DMS114 treated with DMSO at 0.1 percent for 48 hours (cell line): Measurements from ENCODE around the gene PEAR1.

Experiments
- DNase-seq: peaks from one replicate; lab custom pipeline; 2025; ENCODE audit not compliant: unreplicated experiment; lab: John Stamatoyannopoulos, UW

PEAR1 gene

DNA sequence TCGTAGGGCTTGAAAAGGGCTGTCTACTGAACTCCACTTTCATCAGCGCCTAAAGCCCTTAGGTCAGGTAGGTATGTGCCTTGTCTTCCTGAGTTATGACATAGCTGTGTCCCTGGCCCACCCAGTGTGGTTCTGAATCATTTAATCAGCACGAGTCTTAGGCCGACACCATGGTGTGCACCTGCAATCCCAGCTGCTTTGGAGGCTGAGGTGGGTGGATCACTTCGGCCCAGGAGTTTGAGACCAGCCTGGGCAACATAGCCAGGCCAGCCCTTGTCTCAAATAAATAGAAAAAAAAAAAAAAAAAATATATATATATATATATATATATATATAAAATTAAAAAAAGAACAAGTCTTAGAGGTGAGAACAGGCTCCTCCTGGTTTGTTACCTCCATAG, 42.7 kb downstream of the PEAR1 start:
- DNase-seq, result no peak

DNA sequence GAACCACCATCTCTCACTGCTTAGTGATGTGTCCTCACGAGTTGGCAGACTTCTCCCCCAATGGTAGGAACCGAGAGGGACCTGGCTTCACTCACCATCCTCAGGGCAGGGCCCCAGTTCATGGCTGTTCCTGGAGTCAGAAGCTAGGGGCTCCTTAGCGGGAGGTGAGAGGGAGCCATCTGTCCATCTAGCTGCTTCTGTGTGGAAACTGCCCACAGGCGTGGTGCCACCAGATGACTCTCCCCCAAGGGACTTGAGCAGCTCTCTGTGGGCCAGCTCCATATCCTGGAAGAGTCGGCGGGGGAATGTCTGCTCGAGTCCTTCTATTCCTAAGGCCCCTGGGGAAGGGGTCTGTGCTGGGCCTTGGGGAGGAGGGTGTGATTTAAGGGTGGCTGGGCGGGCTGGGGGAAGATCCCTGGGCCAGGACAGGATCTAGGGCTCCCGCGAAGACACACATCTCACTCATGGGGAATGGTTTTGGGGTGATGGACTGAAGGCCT, 43.3 kb downstream of the PEAR1 start:
- DNase-seq, result no peak

DNA sequence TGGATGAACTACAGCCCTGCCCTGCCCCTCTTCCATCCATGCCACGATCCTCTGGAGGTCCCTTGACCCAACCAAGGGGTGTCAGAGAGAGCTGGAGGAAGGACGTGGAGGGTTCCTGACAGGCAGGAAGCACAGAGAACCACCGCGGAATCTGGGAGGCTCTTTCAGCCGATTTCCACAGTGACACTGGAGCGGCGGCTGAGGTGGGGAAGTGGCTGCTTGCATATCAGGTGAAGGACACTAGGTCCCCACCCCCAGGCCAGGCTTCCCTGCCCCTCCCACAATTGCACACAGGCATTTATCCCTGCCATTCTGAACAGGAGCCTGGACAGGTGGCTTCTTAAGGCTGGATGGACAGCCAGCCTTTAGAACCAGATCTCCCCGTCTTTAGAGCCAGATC, 44.4 kb downstream of the PEAR1 start:
- DNase-seq, result no peak

DNA sequence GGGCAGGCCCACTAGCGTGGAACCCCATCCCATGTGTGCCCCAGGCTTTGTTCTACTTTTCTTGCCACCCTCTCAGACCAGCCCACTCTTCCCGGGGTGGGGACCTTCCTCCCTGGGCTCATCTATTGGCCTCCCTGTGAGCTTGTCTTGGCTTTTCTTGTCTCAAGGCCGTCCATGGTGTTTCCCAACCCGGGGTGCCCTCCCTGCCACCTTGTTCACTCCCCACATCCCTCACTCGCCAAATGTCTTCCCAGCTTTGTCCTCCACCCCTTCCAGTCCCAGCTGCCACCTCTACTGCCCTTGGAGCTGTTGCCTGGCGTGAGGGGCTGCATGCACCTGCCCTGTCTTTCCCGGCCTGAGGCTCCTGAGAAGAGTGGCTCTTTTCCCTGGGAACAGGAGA, 45.3 kb downstream of the PEAR1 start:
- no peak for DNase-seq

DNA sequence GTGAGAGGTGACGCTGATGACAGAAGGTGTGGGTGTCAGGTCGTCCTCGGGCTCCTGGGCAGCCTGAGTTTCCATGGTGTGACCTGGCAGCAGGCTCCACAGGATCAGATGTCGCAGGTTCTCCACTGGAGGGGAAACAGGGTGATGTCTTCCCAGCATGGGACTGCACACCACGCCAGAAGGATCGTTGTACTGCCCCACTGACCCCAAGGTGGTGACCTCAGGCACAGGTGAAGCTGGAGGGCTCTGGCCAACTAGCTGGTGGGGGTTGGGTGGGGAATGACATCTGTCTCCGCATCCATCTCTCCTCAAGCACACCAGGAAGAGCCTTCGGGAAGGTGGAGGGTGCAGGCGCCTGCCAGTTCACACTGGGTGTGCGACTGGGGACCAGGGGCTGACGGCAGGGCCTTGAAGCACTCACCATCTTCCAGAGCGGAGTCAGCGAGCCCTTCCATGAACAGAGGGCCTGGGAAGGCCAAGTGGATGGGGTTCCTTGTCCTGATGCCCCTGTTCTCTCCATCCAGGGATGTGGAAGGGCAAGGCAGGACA, 46.3 kb downstream of the PEAR1 start:
- no peak for DNase-seq

DNA sequence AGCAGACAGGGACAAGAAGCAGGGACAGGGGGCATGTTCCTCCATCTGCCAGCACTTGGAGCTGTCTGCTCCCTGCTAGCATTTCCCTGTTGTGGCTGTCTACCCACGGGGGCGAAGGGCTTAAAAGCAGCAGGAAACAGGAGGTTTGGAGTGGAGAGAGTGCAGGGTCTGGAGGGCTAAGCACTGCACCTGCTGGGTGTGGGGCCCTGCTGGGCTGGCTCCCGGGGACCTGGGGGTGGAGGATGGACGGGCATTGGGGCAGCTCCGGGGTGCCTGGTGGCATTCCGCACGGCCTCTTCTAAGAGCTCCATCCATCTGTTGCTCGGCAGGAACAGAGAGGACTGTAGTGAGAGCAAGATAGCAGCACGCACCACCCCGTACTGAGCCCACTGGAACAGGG, 48.2 kb downstream of the PEAR1 start:
- DNase-seq, result no peak

DNA sequence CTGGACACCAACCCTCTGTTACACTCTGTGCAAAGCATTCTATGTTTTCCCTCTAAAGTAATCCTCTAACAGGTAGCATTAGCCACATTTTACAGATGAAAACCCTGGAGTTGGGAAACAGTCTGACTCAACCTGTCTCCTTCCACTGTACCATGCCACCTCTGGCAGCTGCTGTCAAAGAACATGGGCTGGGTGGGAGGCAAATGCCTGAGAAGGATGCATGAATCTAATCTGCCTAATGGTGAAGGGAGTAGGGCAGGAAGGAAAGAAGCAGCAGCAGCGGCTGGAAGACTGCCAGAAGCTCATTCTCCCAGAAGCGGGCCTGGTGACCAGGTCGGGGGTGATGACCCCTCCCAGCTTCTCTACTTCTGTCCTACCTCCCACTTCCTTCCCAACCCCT, 48.7 kb downstream of the PEAR1 start:
- DNase-seq, result no peak

DNA sequence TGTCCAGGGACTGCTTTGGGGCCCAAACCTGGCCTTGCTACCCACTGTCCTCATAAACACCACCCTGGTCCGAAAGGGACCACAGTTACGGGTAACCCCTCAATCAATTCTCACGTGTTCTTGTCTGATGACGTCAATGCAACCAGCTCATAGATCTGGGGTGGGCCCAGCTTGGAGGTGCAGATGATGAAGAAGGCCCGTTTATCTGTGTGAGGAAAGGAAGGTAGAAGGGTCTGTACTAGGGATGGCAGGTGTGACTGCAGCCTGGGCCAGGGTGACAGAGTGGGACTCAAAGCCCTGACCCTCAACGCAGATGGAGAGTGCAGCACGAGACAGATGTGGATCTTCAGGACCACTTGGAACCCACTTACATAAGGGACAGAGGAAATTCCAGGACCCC, 49.1 kb downstream of the PEAR1 start:
- DNase-seq, result no peak

DNA sequence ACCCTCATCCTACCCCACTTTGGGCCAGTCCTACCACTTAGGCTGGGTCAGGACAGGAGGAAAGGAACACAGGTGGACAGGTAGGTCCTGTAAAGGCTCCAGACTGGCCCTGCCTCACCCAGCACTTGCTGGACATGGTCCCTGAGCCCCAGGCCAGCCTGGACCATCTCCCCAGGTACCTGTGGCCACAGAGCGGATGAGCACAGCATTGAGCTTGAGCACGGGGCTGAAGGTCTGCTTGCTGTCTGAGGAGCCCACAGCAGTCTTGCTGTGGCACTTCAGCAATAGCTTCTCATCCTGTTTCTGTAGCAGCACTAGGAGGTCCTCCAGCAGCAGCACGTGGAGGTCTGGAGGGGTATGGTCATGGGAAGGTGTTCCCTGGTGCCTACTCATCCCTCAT, 50.2 kb downstream of the PEAR1 start:
- DNase-seq, result no peak

DNA sequence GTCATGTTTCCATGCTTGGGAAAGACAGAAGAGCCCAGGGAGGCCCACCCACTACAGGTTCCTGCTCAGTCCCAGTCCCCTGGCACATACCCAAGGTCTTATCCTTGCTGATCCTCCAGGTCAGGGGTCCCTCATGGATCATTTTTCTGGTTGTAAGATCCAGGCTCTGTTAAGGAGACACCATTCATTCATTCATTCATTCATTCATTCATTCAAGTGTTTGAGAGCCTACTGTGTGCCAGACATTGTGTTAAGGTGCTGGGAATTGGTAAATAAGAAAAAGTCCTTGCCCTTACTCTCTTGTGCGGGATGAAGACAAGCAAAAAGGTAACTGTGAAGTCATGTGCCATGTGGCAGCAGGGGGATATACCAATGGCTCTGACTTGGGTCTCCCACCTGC, 50.8 kb downstream of the PEAR1 start:
- DNase-seq, result no peak

DNA sequence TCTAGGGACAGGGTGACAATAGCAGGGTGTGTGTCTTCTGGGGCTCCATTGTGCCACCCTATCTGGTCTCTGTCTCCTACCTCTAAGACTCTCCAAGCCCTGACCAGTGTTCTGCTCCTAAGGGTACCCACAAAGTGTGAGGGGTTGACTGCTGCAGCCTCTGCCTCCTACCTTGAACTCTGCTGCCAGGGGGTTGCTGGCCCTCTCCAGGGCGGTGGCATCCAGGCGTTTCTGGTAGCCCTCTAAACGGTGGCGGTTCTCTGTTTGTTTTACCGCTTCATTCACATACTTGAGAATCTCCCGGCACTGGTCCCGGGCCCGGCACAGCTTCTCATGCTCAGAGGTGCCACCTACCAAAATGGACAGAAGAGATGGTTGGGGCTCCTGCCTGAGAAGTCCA, 51.3 kb downstream of the PEAR1 start:
- no peak for DNase-seq

DNA sequence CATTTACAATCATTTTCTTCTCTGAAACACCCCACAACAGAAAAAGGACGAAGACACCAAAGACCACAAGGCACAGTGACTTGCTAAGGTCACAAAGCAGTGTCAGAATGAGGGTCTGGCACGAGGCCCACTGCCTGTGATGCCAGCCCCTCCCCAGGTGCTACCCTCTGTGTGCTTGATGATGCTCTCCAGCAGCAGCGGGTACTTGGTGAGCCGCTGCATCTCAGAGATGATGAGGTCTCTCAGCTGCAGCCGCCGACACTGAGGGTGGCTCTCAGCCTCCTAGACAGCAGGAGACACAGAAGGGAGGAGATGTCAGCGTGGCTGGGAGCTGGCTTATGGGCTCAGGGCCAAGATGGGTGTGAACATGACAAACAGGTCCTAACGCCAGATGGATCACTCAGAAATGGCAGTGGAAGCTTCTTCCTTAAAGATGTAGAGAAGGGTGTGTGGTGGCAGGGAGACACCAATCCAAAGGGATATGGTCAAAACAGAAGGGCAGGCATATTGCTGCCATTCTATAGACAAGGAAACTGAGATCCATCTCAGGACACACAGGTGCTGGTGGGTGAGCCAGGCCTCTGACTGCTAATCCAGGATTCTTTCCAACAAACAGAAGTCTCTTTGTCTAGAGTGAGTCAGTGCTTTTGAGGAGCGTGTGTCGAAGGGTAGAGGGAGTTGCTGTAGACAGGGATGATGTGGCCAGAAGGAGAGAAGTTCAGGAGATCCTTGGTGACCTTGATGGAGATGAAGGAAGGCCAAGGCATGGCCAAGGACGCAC, 52.6 kb downstream of the PEAR1 start:
- DNase-seq, result no peak

DNA sequence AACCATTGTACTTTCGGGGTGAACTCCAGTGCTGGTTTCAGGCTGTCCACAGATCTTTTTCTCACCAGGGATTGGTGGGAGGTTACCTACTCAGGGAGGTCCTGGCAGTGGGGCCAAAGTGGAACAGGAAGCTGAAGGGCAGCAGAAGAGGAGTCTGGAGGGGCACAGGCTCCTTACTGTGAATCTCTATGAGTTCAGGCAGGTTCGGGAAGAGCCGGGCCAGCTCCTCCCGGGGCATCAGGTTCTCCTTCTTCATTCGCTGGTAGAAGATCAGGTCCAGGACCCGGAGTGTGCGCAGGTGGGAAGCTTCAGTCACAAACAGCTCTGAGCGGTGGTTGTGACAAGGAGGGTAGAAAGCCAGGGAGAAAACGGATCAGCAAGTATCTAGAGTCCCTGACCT, 53.6 kb downstream of the PEAR1 start:
- DNase-seq, result no peak

DNA sequence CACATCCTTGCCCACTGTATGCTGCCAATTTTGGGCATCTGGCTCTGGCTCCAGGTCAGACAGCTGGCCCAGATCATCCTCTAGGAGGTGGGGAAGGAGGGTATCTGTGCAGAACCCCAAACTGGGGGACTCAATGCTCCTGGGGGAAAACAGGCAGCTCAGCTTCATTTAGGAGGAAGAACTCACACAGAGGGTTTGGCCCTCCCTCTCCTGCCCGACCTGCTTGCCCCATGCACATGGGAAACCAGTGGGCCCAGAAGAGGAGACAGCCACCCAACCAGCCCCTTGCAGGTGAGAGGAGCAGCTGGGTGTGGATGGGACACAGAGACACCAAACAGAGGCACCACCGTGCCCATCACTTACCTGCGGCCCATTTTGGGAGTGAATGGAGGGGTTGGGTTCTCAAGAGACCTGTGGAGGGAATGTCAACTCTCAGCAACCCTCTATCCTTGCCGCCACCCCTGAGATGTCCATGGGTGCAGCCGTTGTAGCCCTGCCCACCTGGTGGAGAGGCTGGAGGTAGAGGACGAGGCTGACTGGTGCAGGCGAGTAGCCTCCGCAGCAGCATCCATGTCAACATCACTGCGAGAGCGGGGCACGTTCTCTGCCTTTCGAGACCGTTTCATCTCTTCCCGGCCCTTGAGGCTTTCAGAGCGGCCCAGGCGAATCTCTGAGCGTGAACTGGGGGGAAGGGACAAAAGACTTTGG, 54.5 kb downstream of the PEAR1 start:
- no peak for DNase-seq

DNA sequence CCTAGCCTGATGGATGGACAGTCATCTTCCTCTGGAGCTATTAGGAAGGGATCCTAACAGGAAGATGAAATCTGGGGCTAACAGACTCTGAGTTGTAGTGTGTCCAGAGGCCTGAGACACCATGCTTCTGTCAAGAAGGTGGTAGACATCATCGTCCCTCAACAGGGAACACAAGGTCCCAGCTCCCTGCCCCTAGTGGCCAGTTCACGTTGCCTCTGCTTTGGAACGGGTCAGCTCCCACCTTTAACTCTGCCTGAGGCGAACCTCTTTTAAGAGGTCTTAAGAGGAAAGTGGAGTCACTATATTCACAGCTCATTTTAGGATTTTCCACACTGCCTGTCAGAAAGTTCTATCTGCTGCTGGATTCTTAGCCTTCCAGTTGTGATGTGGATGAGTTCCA, 55.2 kb downstream of the PEAR1 start:
- no peak for DNase-seq

DNA sequence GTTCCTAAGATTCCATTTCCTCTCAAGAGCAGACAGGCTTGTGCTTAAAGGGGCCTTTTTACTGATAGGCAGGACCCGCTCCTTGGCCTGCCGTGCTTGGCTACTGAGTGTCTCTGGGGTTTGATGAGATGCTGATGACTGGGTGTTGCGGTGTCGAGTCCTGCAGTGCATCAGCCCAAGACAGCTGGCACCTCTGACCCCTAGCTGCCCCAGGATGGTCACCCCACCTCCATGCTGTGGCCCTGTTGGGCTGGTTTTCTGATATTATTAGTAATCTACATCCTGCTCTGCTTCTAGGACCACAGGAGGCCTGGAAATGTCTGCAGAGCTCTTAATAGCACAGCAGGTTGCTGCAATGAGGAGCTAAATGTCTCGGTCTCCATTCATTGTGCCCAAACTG, 55.6 kb downstream of the PEAR1 start:
- no peak for DNase-seq

DNA sequence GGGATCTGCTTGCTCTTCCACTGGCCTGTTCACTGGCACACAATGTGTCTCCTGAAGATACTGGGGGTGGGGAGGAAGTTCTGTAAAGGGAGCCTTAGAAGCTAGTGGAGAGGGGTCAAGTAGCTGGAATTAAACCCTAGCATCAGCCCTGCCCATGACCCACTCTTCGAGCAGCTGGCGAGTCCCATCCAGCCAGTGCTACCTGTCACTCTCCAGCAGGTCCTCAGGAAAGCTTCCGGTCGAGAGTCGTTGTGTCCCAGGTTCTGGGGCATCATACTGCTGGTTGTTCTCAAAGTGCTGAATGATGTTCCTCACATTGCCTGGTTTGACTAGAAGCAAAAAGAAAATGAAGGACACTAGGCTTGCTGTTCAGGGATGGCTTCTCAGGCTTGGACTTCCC, 57.9 kb downstream of the PEAR1 start:
- DNase-seq, result no peak

DNA sequence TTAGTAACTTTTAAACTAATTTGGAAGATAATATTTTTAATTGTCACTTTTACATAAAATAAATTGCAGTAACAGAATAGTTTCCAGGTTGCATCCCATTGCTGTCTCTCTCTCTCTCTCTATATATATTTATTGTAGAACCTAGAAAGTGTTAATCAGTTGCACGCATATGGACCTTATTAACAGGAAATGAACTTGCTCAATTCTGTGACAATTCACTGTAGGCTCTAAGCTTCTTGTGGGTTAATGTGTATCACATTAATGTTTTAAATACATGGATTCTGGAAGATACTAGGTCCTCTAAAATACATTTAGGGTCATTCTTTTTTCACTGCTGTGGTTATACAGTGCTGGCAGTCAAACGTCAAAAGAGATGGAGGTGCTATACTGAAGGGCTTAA, 60.1 kb downstream of the PEAR1 start:
- no peak for DNase-seq

DNA sequence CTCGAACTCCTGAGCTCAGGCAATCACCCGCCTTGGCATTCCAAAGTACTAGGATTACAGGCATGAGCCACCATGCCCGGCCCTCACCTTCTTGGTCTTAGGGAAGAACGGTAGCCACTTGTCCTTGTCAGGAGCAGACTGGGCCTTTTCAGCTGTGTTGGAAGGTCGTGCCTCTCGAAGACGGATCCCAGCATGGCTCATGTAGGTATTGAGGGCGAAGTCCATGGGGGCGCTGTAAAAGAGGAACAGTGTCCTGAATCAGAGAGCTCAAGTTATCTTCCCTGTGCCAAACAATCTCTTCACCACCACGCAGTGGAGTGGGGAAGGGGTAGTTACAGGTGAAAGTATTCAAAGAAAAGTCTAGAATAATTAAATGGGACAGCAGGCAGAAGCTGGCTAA, 62.8 kb downstream of the PEAR1 start:
- DNase-seq, result no peak

DNA sequence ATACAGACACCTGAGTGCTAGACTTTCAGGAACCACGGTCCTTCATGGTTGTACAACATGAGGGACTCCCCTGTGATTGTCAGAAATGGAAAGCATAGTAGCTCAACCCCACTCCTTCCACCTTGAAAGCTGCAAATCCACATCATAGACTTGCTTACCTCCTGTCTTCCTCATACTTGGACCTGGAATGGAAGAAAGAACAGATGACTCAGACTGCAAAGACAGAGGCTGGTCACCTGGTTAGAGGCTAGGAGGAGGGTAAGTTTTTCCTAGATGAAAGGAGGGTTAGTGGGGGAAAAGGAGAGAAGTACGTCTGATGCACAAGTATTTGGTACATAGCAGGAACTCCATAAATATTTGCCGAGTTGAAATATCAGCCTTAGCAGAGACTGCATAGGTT, 64.1 kb downstream of the PEAR1 start:
- no peak for DNase-seq

DNA sequence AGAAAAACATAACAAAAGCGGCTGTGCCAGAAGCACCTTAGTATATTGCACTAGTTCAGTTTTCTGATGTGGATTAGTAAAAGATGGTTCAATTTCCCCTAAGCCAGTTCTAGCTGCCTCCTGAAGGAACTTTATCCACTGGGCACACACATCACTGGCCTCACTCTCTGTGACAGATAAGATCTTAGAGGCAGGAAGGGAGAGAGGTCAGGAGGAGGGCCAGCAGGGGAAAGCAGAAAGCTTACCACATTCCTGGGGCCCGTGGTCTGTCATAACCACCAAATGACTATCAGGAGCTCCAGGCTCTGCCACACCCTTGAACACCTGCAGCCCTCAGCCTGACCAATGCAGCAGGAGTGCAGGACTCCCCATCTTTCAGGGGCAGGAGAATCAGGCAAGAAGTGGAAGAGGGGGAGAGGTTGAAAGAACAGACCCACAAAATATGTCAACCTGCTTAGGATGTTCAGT, 64.8 kb downstream of the PEAR1 start:
- DNase-seq, result no peak

DNA sequence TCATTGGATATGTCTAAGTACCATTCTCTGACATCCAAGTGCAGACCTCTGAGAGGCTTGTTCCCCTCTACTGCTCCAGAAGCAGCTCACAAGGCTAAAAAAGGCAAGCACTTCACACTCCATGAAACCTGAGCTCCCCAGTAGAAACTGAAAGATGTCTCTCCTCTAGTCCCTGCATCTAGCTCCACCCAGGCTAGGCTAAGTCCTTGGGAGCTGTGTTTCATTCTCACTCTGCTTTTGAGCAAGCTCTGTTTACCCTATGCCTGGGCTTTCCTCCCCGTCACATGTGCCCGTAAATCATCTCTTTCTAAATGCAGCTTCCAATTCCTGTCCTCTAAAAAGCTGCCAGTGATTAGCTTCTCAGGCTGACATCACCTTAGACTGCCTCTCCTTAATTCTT, 65.9 kb downstream of the PEAR1 start:
- no peak for DNase-seq
